DOHH2 (cell line): Measurements from ENCODE around the gene AFF1.
"Not testable (repeated sequence)": the region's sequence is repeated elsewhere in the genome, so short reads cannot be mapped to it uniquely, and the experiment has no call there.

Source experiments
- H3F3A ChIP-seq: fragments of 200-600 bp; sonication (generic), shearing (Covaris generic); 2 replicates; pipeline ENCODE4 v1.6.0; 2016; ENCODE audit warnings: antibody characterized with exemption, mild to moderate bottlenecking; ENCODE audit not compliant: control insufficient read depth, insufficient read depth
- H3K27ac ChIP-seq: fragments of 200-600 bp; sonication (generic); 2 replicates; pipeline ENCODE4 v1.5.1; 2014; ENCODE audit warnings: low read depth, mild to moderate bottlenecking, low read length, moderate library complexity
- H3K27me3 ChIP-seq: fragments of 200-600 bp; sonication (generic); 2 replicates; pipeline ENCODE4 v1.6.1; 2014; ENCODE audit warnings: mild to moderate bottlenecking, low read length, mixed read lengths; ENCODE audit not compliant: control insufficient read depth
- H3K36me3 ChIP-seq: fragments of 200-600 bp; sonication (generic); 2 replicates; pipeline ENCODE4 v1.6.1; 2014; ENCODE audit warnings: mild to moderate bottlenecking, low read length, moderate library complexity, mixed read lengths; ENCODE audit not compliant: control insufficient read depth
- H3K4me1 ChIP-seq: fragments of 200-600 bp; sonication (generic); 2 replicates; pipeline ENCODE4 v1.6.1; 2014; ENCODE audit warnings: mild to moderate bottlenecking, low read length, mixed read lengths; ENCODE audit not compliant: control insufficient read depth
- H3K4me2 ChIP-seq: fragments of 200-600 bp; sonication (generic); 2 replicates; pipeline ENCODE4 v1.6.0; 2014; ENCODE audit warnings: mild to moderate bottlenecking, low read length, moderate library complexity
- H3K4me3 ChIP-seq: fragments of 200-600 bp; sonication (generic); 2 replicates; pipeline ENCODE4 v1.5.1; 2014; ENCODE audit warnings: mild to moderate bottlenecking, low read length, mixed read lengths
- H3K79me2 ChIP-seq: fragments of 200-600 bp; sonication (generic); 2 replicates; pipeline ENCODE4 v1.6.1; 2014; ENCODE audit warnings: mild to moderate bottlenecking, low read length, mixed read lengths; ENCODE audit not compliant: control insufficient read depth
- H3K9me2 ChIP-seq: fragments of 200-600 bp; sonication (generic); replicated peaks from 2 replicates; pipeline ENCODE4 v1.6.1; 2014; ENCODE audit warnings: mild to moderate bottlenecking, low read length, mixed read lengths; ENCODE audit not compliant: control insufficient read depth
- H3K9me3 ChIP-seq: fragments of 200-600 bp; sonication (generic); 2 replicates; pipeline ENCODE4 v1.6.1; 2014; ENCODE audit warnings: antibody characterized with exemption, low read length, mixed read lengths; ENCODE audit not compliant: control insufficient read depth, insufficient read depth
- H4K20me1 ChIP-seq: fragments of 200-600 bp; sonication (generic); 2 replicates; pipeline ENCODE4 v1.6.0; 2014; ENCODE audit warnings: low read depth, mild to moderate bottlenecking, antibody characterized with exemption, low read length, moderate library complexity; ENCODE audit not compliant: control insufficient read depth, insufficient read depth
- EZH2phosphoT487 ChIP-seq: fragments of 200-600 bp; sonication (generic); IDR thresholded peaks from 2 replicates; pipeline ENCODE4 v1.6.1; 2017; ENCODE audit warnings: borderline replicate concordance, mild to moderate bottlenecking, antibody characterized with exemption, low read length, moderate library complexity, mixed read lengths
- TF ChIP-seq, protein P1 (sequence below): fragments of 200-600 bp; sonication (generic); IDR thresholded peaks from one replicate; pipeline ENCODE4 v1.5.1; 2014; ENCODE audit warnings: antibody characterized with exemption, mild to moderate bottlenecking, low read depth, low read length; ENCODE audit not compliant: poor library complexity, severe bottlenecking

The AFF1 gene

DNA sequence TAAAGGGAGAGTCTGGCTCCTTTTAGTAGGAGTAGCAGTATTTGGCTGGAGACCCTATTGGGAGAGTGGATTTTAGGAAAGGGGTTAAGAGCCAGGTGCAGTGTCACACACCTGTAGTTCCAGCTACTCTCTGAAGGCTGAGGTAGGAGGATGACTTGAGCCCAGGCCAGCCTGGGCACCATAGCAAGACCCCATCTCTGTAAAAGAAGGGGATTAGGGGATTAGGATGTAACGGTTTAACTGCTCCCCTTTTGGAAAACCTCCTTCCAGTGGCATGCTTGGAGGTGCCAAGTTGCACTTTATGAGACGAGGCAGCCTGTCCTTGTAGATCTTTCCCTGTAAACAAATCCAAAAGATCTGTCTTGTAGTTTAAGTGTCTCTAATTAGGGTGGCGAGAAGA is 145.7 kb downstream of the AFF1 start:
- peaks cover 6% of the 10 kb centered on the region for H3K4me1 ChIP-seq
- no peaks in the 10 kb centered on the region for H3K9me3 ChIP-seq
- TF ChIP-seq, protein P1, sequence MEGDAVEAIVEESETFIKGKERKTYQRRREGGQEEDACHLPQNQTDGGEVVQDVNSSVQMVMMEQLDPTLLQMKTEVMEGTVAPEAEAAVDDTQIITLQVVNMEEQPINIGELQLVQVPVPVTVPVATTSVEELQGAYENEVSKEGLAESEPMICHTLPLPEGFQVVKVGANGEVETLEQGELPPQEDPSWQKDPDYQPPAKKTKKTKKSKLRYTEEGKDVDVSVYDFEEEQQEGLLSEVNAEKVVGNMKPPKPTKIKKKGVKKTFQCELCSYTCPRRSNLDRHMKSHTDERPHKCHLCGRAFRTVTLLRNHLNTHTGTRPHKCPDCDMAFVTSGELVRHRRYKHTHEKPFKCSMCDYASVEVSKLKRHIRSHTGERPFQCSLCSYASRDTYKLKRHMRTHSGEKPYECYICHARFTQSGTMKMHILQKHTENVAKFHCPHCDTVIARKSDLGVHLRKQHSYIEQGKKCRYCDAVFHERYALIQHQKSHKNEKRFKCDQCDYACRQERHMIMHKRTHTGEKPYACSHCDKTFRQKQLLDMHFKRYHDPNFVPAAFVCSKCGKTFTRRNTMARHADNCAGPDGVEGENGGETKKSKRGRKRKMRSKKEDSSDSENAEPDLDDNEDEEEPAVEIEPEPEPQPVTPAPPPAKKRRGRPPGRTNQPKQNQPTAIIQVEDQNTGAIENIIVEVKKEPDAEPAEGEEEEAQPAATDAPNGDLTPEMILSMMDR = no peak
- no peak for TF ChIP-seq EZH2phosphoT487
- no peaks in the 10 kb centered on the region for H3K27me3 ChIP-seq
- H3K4me2 ChIP-seq = no peak overlapping the region
- H3K4me3 ChIP-seq = no peak overlapping the region
- H3K79me2 ChIP-seq = no peaks in the 10 kb centered on the region
- no peaks in the 10 kb centered on the region for H3K36me3 ChIP-seq
- no peaks in the 10 kb centered on the region; the same call in 1 of the 2 replicates for H3F3A ChIP-seq
- no peak overlapping the region for H3K27ac ChIP-seq
- no peaks in the 10 kb centered on the region for H4K20me1 ChIP-seq
- no peaks in the 10 kb centered on the region for H3K9me2 ChIP-seq

DNA sequence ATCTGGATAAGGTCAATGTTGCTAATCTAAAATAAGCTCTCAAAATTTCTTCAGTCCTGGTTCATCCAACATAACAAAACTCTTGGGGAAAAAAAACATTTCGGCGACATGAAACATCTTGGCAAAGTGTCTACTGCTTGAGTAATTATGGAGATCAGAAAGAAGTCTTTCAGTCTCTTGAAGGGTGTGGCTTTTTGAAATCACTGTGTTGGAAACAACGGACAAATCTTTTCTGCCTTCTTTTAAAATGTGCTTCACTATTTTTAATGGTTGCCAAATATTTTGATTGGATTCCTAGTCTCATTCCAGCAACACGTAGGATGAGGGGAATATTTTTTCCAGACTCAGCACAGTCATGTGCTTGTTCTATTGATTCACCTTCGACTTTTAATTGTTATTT is 147.0 kb downstream of the AFF1 start:
- H3K27me3 ChIP-seq = no peaks in the 10 kb centered on the region
- no peaks in the 10 kb centered on the region for H3K79me2 ChIP-seq
- H3K9me2 ChIP-seq = no peaks in the 10 kb centered on the region
- no peak overlapping the region for H3K4me2 ChIP-seq
- no peaks in the 10 kb centered on the region for H3K9me3 ChIP-seq
- TF ChIP-seq, protein P1 = no peak
- TF ChIP-seq EZH2phosphoT487 = no peak
- H3K4me3 ChIP-seq = no peak overlapping the region
- no peaks in the 10 kb centered on the region for H4K20me1 ChIP-seq
- no peak overlapping the region for H3K27ac ChIP-seq
- H3K4me1 ChIP-seq = no peaks in the 10 kb centered on the region
- H3K36me3 ChIP-seq = no peaks in the 10 kb centered on the region
- no peaks in the 10 kb centered on the region; the same call in 1 of the 2 replicates for H3F3A ChIP-seq

DNA sequence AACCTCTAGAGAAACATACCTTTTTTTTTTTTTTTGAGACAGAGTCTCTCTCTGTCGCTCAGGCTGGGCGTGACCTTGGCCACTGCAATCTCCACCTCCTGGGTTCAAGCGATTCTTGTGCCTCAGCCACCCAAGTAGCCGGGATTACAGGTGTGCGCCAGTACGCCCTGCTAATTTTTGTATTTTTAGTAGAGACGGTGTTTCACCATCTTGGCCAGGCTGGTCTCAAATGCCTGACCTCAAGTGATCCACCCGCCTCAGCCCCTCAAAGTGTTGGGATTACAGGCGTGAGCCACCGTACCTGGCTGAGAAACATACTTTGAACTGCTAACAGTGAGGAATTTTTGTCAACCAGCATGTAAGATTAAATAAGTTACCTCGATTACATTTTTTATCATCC is 150.9 kb downstream of the AFF1 start:
- H3K79me2 ChIP-seq, H3K4me3 ChIP-seq, H3K36me3 ChIP-seq: not testable (repeated sequence)

DNA sequence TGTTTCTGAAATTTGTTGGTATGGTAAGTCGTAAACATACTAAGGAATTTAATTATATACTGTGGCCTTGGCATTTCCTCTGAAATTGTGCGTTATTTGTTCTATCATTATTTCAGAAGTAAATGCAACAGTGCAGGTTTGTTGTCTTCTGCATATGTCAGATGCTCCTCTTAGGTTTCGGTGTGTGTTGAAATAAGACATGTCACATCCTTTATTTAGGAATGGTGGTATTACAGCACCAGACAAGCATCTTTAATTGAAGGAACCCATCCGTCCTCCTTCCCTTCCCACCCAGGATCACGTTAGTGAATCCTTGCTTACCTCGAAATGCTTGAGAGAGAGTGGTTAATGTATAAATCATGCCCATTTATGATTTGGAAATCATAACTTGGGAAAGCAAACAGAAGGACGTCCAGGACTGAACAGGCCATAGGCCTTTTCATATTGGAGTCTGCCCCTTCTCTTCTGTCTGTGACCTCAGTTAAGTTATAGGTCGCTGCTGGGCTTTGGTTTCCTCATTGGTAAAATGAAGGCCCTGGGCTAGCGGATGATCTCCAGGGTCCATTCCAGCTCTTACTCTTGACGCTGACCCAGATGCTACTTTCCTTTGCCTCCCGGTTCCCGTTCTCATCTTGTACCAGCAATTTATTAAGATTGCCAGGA is 151.5 kb downstream of the AFF1 start:
- Histone ChIP-seq H4K20me1 (no peaks in the 10 kb centered on the region), H3K27me3 (no peaks in the 10 kb centered on the region), H3K79me2 (no peaks in the 10 kb centered on the region), H3K4me3 (no peak overlapping the region), H3K36me3 (no peaks in the 10 kb centered on the region), H3K4me1 (peaks cover 6% of the 10 kb centered on the region), H3K4me2 (no peak overlapping the region), H3F3A (no peaks in the 10 kb centered on the region), H3K9me3 (no peaks in the 10 kb centered on the region), H3K27ac (no peak overlapping the region), H3K9me2 (no peaks in the 10 kb centered on the region)
- TF ChIP-seq, protein P1 = no peak
- no peak for TF ChIP-seq EZH2phosphoT487

More for the DNA sequence above, 150.9 kb downstream of the AFF1 start:
- not testable (repeated sequence) for H3K4me2 ChIP-seq, H3K4me1 ChIP-seq, H3K27me3 ChIP-seq, H3K9me2 ChIP-seq, H3K27ac ChIP-seq, H3F3A ChIP-seq, H3K9me3 ChIP-seq, H4K20me1 ChIP-seq
